T47D (cell line): ENCODE measurements around the gene MDH1.

ENCODE experiments used
- DNase-seq, 2 experiments: peaks; one replicate each; pipeline versions ENCODE4 v3.0.0 to v3.0.0-alpha.2; 2011 to 2012; ENCODE audit warnings: low read depth in 1 of 2, low spot score in 1 of 2
- JUND ChIP-seq: IDR thresholded peaks from 2 replicates; pipeline ENCODE4 v1.6.1; 2012; ENCODE audit warnings: low read depth
- in situ Hi-C: cut with HindIII; loops from 2 replicates; pipeline ENCODE4 v1.10.0; 2016; ENCODE audit warnings: low sequenced_read_pairs, low pct_unique_long_range_greater_than_20kb

MDH1 gene

GRCh38 chr2:63576546-63576945 is 12.2 kb upstream of the MDH1 start:
- in situ Hi-C loops, result no loop called here
- DNase-seq, result no peak
- no peak for TF ChIP-seq JUND

GRCh38 chr2:63578767-63579166 is 10.0 kb upstream of the MDH1 start:
- DNase-seq, result no peak
- in situ Hi-C loops, result no loop called here
- TF ChIP-seq JUND, result no peak

- TF ChIP-seq JUND, result no peak
- no peak for DNase-seq
- in situ Hi-C loops, result no loop called here
These were observed 8.0 kb upstream of the MDH1 start for GRCh38 chr2:63580651-63581297.

- DNase-seq, result no peak
- TF ChIP-seq JUND, result no peak
These were observed 7.3 kb upstream of the MDH1 start for GRCh38 chr2:63581298-63581961.

GRCh38 chr2:63582873-63583272 is 5.9 kb upstream of the MDH1 start:
- no peak for DNase-seq
- in situ Hi-C loops, result no loop called here
- TF ChIP-seq JUND, result no peak

More at GRCh38 chr2:63581298-63581961, 7.3 kb upstream of the MDH1 start:
- in situ Hi-C loops, result no loop called here

- in situ Hi-C loops, result no loop called here
- no peak for TF ChIP-seq JUND
- no peak for DNase-seq
These were observed 864 bp upstream of the MDH1 start for GRCh38 chr2:63587814-63588384.

GRCh38 chr2:63589148-63589958 is 590 bp downstream of the MDH1 start:
- TF ChIP-seq JUND, result no peak
- in situ Hi-C loops, result no loop called here
- no peak for DNase-seq

- DNase-seq, result no peak
- no peak for TF ChIP-seq JUND
These were observed 2.1 kb downstream of the MDH1 start for GRCh38 chr2:63590626-63591408.

GRCh38 chr2:63591566-63592175 is 2.9 kb downstream of the MDH1 start:
- in situ Hi-C loops, result no loop called here
- TF ChIP-seq JUND, result no peak
- DNase-seq, result no peak

More at GRCh38 chr2:63590626-63591408, 2.1 kb downstream of the MDH1 start:
- in situ Hi-C loops, result no loop called here

- TF ChIP-seq JUND, result no peak
- in situ Hi-C loops, result no loop called here
These were observed 5.9 kb downstream of the MDH1 start for GRCh38 chr2:63594660-63595059.

GRCh38 chr2:63596401-63596883 is 7.7 kb downstream of the MDH1 start:
- in situ Hi-C loops, result no loop called here
- TF ChIP-seq JUND, result no peak
- DNase-seq, result no peak

More at GRCh38 chr2:63594660-63595059, 5.9 kb downstream of the MDH1 start:
- peak in 1 of 2 experiments; percentile 29 for DNase-seq
